Astrocyte (in vitro differentiated cells and primary cell): ENCODE results near the gene IZUMO3. TPM values are rescaled to one million over a fixed set of nuclear protein-coding genes. Genes with fewer than 3 reads are reported as not detected.

Experiments
- DNase-seq: peaks from one replicate; pipeline ENCODE4 v3.0.0-alpha.2; 2010; ENCODE audit warnings: low read depth
- FAIRE-seq: peaks from 2 replicates; lab custom pipeline; 2011; peaks lifted over from hg19 to GRCh38; lab: Jason Lieb, UNC
- H2AFZ ChIP-seq: 2 replicates; pipeline ENCODE4 v1.6.0; 2012; ENCODE audit warnings: low read depth, low read length, inconsistent platforms
- H3K27ac ChIP-seq: 2 replicates; pipeline ENCODE4 v1.5.1; 2011; ENCODE audit warnings: low read depth, low read length, inconsistent platforms
- H3K27me3 ChIP-seq: 2 replicates; pipeline ENCODE4 v1.6.0; 2011; ENCODE audit warnings: low read length, inconsistent platforms; ENCODE audit not compliant: insufficient read depth
- H3K36me3 ChIP-seq: 2 replicates; pipeline ENCODE4 v1.5.1; 2011; ENCODE audit warnings: low read length, inconsistent platforms; ENCODE audit not compliant: insufficient read depth
- H3K4me1 ChIP-seq: 2 replicates; pipeline ENCODE4 v1.5.1; 2011; ENCODE audit warnings: low read length, inconsistent platforms; ENCODE audit not compliant: insufficient read depth
- H3K4me2 ChIP-seq: 2 replicates; pipeline ENCODE4 v1.6.0; 2012; ENCODE audit warnings: low read length, inconsistent platforms
- H3K4me3 ChIP-seq: 2 replicates; pipeline ENCODE4 v1.5.1; 2011; ENCODE audit warnings: low read depth, mild to moderate bottlenecking, low read length, inconsistent platforms; ENCODE audit not compliant: insufficient read depth
- H3K79me2 ChIP-seq: 2 replicates; pipeline ENCODE4 v1.6.0; 2012; ENCODE audit warnings: mild to moderate bottlenecking, low read length, inconsistent platforms; ENCODE audit not compliant: insufficient read depth
- H3K9ac ChIP-seq: 2 replicates; pipeline ENCODE4 v1.6.0; 2012; ENCODE audit warnings: mild to moderate bottlenecking, low read length, inconsistent platforms
- H3K9me3 ChIP-seq: 2 replicates; pipeline ENCODE4 v1.5.1; 2012; ENCODE audit warnings: low read depth, mild to moderate bottlenecking, low read length, inconsistent platforms; ENCODE audit not compliant: insufficient read depth
- H4K20me1 ChIP-seq: 2 replicates; pipeline ENCODE4 v1.6.0; 2012; ENCODE audit warnings: low read length, inconsistent platforms; ENCODE audit not compliant: insufficient read depth
- H3K27ac Mint-ChIP-seq: one replicate; pipeline ENCODE4 v1.8.0; 2021; ENCODE audit warnings: mild to moderate bottlenecking, mixed read lengths; ENCODE audit not compliant: unreplicated experiment
- H3K27me3 Mint-ChIP-seq: one replicate; pipeline ENCODE4 v1.8.0; 2021; ENCODE audit warnings: low read depth, mixed read lengths; ENCODE audit not compliant: unreplicated experiment
- H3K36me3 Mint-ChIP-seq: one replicate; pipeline ENCODE4 v1.8.0; 2021; ENCODE audit warnings: low read depth, mixed read lengths; ENCODE audit not compliant: unreplicated experiment
- H3K4me1 Mint-ChIP-seq: one replicate; pipeline ENCODE4 v1.8.0; 2021; ENCODE audit warnings: low read depth, mixed read lengths; ENCODE audit not compliant: unreplicated experiment
- H3K4me3 Mint-ChIP-seq: one replicate; pipeline ENCODE4 v1.8.0; 2021; ENCODE audit warnings: mild to moderate bottlenecking, moderate library complexity, mixed read lengths; ENCODE audit not compliant: unreplicated experiment
- H3K9me3 Mint-ChIP-seq: one replicate; pipeline ENCODE4 v1.8.0; 2021; ENCODE audit warnings: mild to moderate bottlenecking, mixed read lengths; ENCODE audit not compliant: unreplicated experiment
- EZH2 ChIP-seq: IDR thresholded peaks from 2 replicates; pipeline ENCODE4 v1.6.1; 2012; ENCODE audit warnings: mild to moderate bottlenecking, low read length, inconsistent platforms; ENCODE audit not compliant: insufficient read depth
- total RNA-seq: library from RNA; stranded (reverse); gene quantifications from 2 replicates; pipeline ENCODE4 v1.2.1, GENCODE V29; 2021
- TF ChIP-seq, protein P1 (sequence below): IDR thresholded peaks from 2 replicates; pipeline ENCODE4 v1.5.1; 2011; ENCODE audit warnings: low read depth, mild to moderate bottlenecking, inconsistent platforms, low read length, moderate library complexity; ENCODE audit not compliant: insufficient read depth

IZUMO3 gene
- total RNA-seq, 1 donor from 2014 or later = not detected

DNA sequence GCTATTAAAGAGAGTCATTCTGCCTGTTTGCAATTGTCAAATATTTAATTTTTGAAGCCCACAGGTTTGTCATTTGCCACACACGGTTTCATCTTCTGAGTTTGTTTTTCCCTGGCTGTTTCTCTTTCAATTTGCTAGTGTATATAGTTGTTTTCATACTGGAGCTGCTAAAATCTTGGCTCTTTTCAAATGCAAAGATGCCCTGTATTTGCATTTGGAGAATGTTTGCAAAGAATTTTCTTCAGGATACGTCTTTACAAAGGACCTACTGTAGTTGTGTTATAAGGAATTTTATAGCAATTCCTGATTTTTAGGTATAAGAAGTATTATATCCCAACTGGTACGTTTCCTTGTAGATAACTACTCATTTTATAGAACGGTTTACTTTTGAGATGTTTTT, 48.0 kb downstream of the IZUMO3 start:
- Histone ChIP-seq H3K4me2 (no peak overlapping the region), H3K36me3 (no peaks in the 10 kb centered on the region), H3K4me3 (no peak overlapping the region), H3K4me1 (no peaks in the 10 kb centered on the region), H3K27ac (no peak overlapping the region), H3K27me3 (no peaks in the 10 kb centered on the region), H4K20me1 (no peaks in the 10 kb centered on the region), H3K9me3 (no peaks in the 10 kb centered on the region), H2AFZ (no peak overlapping the region), H3K9ac (no peak overlapping the region), H3K79me2 (no peaks in the 10 kb centered on the region)
- Mint-ChIP-seq H3K27me3 (no peaks in the 10 kb centered on the region), H3K4me1 (peaks cover 7% of the 10 kb centered on the region), H3K4me3 (no peak overlapping the region), H3K27ac (no peak overlapping the region), H3K9me3 (no peaks in the 10 kb centered on the region), H3K36me3 (no peaks in the 10 kb centered on the region)
- no peak for DNase-seq
- TF ChIP-seq, protein P1, sequence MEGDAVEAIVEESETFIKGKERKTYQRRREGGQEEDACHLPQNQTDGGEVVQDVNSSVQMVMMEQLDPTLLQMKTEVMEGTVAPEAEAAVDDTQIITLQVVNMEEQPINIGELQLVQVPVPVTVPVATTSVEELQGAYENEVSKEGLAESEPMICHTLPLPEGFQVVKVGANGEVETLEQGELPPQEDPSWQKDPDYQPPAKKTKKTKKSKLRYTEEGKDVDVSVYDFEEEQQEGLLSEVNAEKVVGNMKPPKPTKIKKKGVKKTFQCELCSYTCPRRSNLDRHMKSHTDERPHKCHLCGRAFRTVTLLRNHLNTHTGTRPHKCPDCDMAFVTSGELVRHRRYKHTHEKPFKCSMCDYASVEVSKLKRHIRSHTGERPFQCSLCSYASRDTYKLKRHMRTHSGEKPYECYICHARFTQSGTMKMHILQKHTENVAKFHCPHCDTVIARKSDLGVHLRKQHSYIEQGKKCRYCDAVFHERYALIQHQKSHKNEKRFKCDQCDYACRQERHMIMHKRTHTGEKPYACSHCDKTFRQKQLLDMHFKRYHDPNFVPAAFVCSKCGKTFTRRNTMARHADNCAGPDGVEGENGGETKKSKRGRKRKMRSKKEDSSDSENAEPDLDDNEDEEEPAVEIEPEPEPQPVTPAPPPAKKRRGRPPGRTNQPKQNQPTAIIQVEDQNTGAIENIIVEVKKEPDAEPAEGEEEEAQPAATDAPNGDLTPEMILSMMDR = no peak
- TF ChIP-seq EZH2 = no peak
- no peak for FAIRE-seq
